Bone marrow (tissue), 2 donors: ENCODE data around the gene FNDC11.
"Not testable (repeated sequence)": the region's sequence is repeated elsewhere in the genome, so short reads cannot be mapped to it uniquely, and the experiment has no call there.

Source experiments
- DNase-seq, 2 donors: peaks; one replicate each; lab custom pipeline; 2025; lab: John Stamatoyannopoulos, UW

The FNDC11 gene

GRCh38 chr20:63554361-63555278 is 661 bp downstream of the FNDC11 start:
- DNase-seq = no peak

DNA sequence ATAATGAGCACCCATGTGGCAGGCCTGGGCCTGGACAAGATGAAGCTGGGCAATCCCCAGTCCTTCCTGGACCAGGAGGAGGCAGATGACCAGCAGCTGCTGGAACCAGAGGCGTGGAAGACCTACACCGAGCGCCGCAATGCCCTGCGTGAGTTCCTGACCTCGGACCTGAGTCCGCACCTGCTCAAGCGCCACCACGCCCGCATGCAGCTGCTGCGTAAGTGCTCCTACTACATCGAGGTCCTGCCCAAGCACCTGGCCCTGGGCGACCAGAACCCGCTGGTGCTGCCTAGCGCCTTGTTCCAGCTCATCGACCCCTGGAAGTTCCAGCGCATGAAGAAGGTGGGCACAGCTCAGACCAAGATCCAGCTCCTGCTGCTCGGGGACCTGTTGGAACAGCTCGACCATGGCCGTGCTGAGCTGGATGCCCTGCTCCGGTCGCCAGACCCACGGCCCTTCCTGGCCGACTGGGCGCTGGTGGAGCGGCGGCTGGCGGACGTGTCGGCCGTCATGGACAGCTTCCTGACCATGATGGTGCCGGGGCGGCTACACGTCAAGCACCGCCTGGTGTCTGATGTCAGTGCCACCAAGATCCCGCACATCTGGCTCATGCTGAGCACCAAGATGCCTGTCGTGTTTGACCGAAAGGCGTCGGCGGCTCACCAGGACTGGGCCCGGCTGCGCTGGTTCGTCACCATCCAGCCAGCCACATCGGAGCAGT is 1.9 kb downstream of the FNDC11 start:
- no peak for DNase-seq

DNA sequence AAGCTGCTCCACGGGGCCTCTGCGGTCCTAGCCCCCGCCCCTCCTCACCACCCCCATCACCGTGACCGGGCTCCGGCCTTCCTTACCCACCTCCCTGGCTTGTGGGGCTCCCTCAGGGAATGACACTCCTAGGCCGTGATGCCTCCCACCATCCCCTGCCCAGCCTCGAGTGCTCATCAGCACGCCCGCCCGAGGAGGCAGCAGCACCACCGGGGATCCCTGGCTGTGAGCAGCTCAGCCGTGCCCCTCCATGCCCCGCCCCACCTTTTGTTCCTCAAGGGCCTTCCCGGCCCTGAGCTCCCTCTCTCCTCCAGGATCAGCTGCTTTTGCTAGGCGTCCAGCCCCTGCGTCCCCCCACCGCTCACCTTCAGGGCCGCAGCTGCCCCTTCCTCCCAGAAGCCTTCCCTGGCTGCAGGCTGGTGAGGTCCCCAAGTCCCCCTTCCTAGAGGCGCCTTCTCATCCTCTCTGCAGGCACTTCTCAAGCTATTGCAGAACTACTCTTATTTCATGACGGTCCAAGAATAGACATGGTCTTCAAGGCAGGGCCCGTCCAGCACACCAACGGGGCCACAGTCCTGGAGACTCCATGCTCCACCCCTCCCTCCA is 3.0 kb downstream of the FNDC11 start:
- DNase-seq = no peak

DNA sequence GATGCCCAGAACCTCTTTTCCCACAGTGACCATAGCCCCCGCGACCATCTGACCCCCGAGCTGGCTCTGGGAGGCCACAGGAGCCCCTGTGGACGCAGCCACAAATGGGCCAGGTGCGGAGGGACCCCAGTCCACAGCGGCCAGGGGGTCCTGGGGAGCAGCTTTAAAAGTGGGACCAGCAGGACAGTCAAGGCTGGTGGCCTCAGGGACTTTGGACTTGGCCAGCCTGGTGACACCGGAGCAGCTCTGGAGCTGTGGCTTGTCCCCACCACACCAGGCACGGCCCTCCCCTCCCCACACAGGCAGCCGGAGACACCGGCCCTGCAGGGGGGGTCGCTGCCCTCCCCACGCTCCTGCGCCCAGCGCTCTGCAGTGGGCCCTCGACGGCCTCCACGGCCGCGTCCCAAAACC is 3.5 kb downstream of the FNDC11 start:
- DNase-seq = no peak

DNA sequence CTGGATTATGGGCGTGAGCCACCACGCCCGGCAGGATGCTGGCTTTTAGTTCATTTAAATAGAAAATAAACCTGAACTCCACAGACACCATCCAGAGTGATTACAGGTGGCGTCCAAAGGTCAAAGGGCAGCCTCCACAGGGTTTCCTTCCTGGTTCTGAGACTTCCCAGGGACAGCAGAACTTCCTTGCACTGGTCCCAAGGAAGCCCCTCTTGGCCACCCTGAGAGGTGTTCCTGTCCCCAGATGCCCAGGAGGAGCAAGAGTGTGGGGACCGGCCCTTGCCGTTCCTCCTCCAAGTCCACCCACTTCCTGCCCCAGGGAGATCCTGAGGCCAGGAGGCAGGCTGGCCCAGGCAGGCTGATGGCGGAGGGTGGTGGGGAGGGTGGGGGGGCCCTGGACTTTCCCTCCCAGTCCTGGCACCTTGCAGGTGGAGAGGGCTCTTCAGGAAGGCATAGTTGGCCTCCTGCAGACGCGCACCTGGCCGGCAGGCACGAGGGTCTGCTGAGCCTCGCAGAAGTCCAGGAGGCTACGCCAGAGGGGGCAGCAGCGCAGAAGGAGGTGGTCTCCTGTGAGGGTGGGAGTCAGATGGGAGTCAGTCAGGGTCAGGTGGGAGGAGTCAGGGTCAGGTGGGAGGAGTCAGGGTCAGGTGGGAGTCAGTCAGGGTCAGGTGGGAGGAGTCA is 5.0 kb downstream of the FNDC11 start:
- no peak for DNase-seq

DNA sequence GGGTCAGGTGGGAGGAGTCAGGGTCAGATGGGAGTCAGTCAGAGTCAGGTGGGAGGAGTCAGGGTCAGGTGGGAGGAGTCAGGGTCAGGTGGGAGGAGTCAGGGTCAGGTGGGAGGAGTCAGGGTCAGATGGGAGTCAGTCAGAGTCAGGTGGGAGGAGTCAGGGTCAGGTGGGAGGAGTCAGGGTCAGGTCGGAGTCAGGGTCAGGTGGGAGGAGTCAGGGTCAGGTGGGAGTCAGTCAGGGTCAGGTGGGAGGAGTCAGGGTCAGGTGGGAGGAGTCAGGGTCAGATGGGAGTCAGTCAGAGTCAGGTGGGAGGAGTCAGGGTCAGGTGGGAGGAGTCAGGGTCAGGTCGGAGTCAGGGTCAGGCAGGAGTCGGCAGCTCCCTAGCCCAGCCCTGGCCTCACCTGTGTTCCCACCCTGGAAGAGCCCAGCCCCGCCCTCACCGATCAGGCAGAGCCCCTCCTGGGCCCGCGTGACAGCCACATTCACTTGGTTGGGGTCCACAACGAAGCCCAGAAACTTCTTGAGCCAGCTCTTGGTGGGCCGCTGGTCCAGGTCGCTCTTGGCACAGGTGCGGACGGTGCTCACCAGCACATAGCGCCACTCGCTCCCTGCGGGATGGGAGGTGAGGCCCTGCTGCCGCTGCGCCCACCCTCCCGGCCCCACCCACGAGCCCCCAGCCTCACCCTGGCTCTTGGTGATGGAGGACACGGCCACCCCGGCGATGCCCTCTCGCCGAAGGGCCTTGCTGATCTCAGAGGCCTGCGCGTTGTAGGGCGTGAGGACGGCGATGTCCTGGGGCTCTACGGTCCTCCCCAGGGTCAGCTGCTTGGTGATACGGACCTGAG is 5.8 kb downstream of the FNDC11 start:
- not testable (repeated sequence) for DNase-seq

- no peak for DNase-seq
Measured at GRCh38 chr20:63560333-63560805, 6.4 kb downstream of the FNDC11 start.

DNA sequence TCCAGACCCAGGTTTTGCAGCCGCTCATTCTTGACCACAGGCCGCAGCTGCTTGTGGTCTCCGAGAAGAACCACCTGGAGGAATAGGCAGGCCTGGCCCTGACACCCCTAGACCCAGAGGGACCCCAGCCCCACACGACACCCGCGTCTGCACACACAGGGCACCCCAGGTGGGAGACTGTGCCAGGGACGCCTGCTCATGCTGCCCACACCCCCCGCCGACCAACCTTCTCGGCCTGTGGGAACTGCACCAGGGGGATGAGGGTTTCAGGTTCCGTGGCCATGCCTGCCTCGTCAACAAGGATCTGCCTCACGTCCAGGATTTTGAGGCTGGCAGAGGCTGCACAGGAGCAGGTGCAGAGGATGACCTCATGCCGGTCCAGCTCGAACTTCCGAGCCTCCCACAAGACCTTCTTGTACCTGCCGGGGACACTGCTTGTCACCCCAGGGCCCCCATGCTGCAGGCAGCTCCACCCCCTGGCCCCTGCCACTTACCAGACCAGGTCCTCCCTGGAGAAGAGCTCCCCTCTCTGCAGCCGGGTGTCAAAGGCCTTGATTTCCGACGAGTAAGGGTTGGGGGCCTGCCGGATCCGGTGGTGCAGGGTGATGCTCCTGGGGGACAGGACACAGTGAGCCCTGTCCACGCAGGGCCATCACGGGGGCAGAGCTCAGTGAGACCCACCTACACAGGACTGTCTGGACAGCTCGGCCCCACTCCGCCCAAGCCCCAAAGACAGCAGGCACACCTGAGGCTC is 7.1 kb downstream of the FNDC11 start:
- DNase-seq = no peak

DNA sequence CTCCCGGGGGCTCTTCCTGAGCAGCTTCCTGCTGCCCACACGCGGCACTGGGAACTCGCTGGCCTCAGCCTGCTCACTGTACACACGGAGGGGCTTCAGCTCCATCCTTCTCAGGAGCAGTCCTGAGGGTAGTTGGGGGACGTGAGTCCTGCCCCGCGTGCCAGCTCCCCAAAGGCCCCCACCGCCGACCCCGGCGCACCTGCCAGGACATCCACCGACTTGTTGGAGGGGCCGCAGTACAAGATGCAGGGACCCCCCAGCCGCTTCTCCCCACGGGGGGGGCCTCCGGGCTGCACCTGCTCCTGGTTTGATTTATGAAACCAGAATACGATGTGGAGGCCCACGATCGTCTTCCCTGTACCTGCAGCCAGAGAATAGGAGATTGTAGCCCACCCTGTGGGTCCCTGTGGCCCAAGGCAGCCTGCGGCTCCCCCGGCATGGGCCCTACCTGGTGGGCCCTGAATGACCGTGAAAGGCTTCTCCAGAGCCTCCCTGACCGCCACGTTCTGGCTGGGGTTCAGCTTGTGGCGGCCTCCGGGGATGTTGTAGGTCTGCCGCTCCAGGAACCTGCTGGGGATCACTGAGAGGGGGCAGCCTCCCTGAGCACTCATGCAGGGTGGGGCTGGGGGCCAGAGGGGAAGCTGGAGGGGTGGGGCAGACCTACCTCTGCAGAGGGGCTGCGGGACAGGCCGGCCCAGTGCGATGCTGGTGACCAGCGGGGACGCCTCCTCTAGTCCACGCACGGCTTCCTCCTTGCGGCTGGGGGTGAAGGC is 7.9 kb downstream of the FNDC11 start:
- DNase-seq = no peak

DNA sequence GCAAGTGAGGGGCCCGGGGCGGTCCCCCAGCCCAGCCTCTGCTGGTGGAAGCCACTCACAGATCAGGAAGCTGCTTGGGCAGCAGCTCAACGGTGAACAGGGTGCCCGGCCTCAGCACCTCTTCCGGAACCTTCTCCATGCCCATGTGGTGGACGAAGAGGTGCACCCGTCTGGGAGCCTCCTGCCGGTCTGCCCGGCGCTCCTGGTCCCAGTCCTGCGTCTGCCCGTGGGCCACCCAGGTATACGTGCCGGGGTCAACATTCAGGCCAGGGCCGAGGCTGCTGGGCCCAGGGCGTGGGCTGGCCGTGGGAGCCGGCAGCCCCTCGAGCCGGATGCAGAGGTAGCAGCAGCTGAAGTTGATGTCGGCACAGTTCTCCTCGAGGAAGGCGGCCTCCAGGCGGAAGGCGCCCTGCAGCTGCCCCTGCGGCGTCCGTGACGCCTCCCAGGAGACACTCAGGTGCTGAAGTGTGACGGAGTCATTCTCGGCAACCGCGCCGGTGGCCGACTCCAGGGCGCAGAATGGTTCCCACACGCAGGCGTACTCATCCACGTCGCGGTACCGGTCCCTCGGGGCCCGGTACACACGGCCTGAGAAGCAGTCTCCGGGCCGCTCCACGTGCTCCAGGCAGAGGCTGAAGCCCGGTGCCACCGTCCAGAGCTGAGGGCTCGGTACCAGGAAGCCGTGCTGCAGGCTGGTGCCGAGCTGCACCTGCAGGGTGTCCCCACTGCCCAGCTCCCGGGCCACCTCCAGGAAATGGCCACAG is 8.7 kb downstream of the FNDC11 start:
- no peak for DNase-seq

- no peak for DNase-seq
Measured at GRCh38 chr20:63563225-63563935, 9.4 kb downstream of the FNDC11 start.

DNA sequence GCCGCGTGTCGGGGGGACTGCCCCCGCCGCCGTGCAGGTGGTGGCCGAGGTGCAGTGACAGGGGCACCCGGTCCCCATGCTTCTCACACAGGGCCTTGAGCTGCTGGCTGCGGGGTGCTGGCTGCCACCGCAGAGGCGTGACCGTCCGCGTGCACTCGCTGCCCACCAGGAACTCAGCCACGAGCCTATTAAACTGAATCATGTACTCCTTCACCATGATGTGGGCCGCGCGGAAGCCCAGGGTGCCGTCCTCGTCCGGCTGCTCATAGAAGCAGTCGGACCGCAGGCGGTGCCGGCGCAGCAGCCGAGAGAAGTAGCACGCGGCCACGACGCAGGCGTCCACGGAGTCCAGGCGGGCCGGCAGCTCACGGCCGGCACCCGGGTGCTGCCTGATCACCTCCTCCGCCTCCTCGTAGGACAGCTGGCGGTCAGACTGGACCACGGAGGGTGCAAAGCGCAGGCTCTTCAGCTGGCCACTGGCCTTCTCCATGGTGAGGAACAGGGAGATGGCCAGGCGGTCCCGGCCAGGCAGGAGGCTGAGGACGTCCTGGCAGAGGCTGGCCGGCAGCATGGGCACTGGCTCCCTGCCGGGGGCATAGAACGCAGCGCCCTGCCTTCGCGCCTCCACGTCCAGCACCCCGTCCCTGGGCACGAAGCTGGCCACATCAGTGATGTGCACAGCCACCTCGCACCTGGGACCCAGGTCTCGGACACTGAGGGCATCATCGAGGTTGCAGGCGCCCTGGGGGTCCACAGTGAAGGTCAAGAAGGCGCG is 10.3 kb downstream of the FNDC11 start:
- DNase-seq = no peak

GRCh38 chr20:63565021-63565698 is 11.2 kb downstream of the FNDC11 start:
- no peak for DNase-seq

- no peak for DNase-seq
Measured at GRCh38 chr20:63565699-63566335, 11.9 kb downstream of the FNDC11 start.

GRCh38 chr20:63566395-63567135 is 12.6 kb downstream of the FNDC11 start:
- DNase-seq = no peak

- no peak for DNase-seq
Measured at GRCh38 chr20:63567136-63567385, 13.1 kb downstream of the FNDC11 start.
